Heart left ventricle (tissue), 16 donors: Measurements from ENCODE around the gene NKD1. TPM values are rescaled to one million over a fixed set of nuclear protein-coding genes. Genes with fewer than 3 reads are reported as not detected.
A peak's percentile ranks its signal among the peaks of the same experiment; 100 is the strongest.

Experiments used
- ATAC-seq, 4 donors: fragments of 200-7000 bp; cut with Tn5 transposase; one replicate each; pipeline ENCODE4 v1.9.1; 2020 to 2022; ENCODE audit warnings: moderate library complexity in 4 of 4, mild to moderate bottlenecking in 3 of 4, moderate number of reproducible peaks in 1 of 4
- DNase-seq, 5 donors: peaks; one replicate each; pipeline ENCODE4 v3.0.0-alpha.2; 2020
- H3K27ac ChIP-seq, 12 donors: fragments of 200-600 bp; sonication (generic) in 4 of 12; one replicate each; pipeline versions ENCODE4 v1.5.0 to v1.8.0; 2016 to 2022; ENCODE audit warnings: mild to moderate bottlenecking in 2 of 12
- H3K27me3 ChIP-seq, 9 donors: fragments of 200-600 bp; sonication (generic) in 2 of 9; one replicate each; pipeline versions ENCODE4 v1.5.1 to v1.8.0; 2016 to 2022; ENCODE audit warnings: mild to moderate bottlenecking in 3 of 9
- H3K36me3 ChIP-seq, 9 donors: fragments of 200-600 bp; sonication (generic) in 2 of 9; one replicate each; pipeline versions ENCODE4 v1.5.0 to v1.8.0; 2018 to 2022; ENCODE audit warnings: mild to moderate bottlenecking in 2 of 9
- H3K4me1 ChIP-seq, 12 donors: fragments of 200-600 bp; sonication (generic) in 4 of 12; one replicate each; pipeline versions ENCODE4 v1.5.0 to v1.8.0; 2016 to 2022; ENCODE audit warnings: mild to moderate bottlenecking in 3 of 12
- H3K4me3 ChIP-seq, 12 donors: fragments of 200-600 bp; sonication (generic) in 4 of 12; one replicate each; pipeline versions ENCODE4 v1.5.0 to v1.8.0; 2017 to 2022; ENCODE audit warnings: mild to moderate bottlenecking in 9 of 12, moderate library complexity in 4 of 12
- H3K9me3 ChIP-seq, 12 donors: fragments of 200-600 bp; sonication (generic) in 4 of 12; one replicate each; pipeline versions ENCODE4 v1.5.0 to v1.8.0; 2016 to 2022; ENCODE audit warnings: mild to moderate bottlenecking in 1 of 12
- CTCF ChIP-seq, 12 donors: fragments of 200-600 bp; sonication (generic) in 4 of 12; IDR thresholded peaks; one replicate each; pipeline versions ENCODE4 v1.5.0 to v1.8.0; 2018 to 2022; ENCODE audit warnings: antibody characterized with exemption in 12 of 12, mild to moderate bottlenecking in 5 of 12
- POLR2A ChIP-seq, 2 donors: fragments of 450-650 bp; IDR thresholded peaks; one replicate each; pipeline ENCODE4 v1.6.1; 2017; ENCODE audit warnings: antibody characterized with exemption in 2 of 2, mild to moderate bottlenecking in 2 of 2, moderate library complexity in 2 of 2
- WGBS, 4 donors: extraction: QIAGEN DNeasy Blood & Tissue Kit in 2 of 4; methylation state at CpG; one replicate each; pipeline versions ENCODE4 v1.1.5 to v1.1.7; 2013 to 2018; 5-methylcytosine and 5-hydroxymethylcytosine counted together
- intact Hi-C, 10 donors: fragments of 100-400 bp; cut with DNase I; formaldehyde crosslinking; loops; one replicate each; pipeline versions ENCODE4 v1.11.1 to v1.14.2; 2022
- polyA plus RNA-seq, 2 donors: library from polyadenylated mRNA; stranded (reverse); fragments of 200-250 nt; gene quantifications; one replicate each; pipeline ENCODE4 v1.2.3, GENCODE V29; 2013
- total RNA-seq, 9 donors: library from RNA; depleted of rRNA in 2 of 9; stranded (reverse); fragments of >200 nt in 2 of 9; fragmentation: NEBNext Ultra II Directional in 3 of 9; extraction: Animal tissue kit (Norgen Biotek cat#: 25700) in 3 of 9; gene quantifications; one replicate each; pipeline versions ENCODE4 v1.1.0 to v1.2.4, GENCODE V29; 2016 to 2023
- donor health status: ischemic (EF 13 %, LVEDD 7.1; RV severe dilation, severe dysfunction).
- donor health status: healthy with polysubstance abuse.
- donor health status: DM: no; HTN: yes; CAD: no.
- donor health status: DM: no; HTN: no; CAD: no.
- donor health status: ischemic (EF 25% LVEDD 6.9; RV normal size, moderate dysfunction).
- donor health status: ischemic (EF 25% LVEDD 5.7; RV mildly dilated, moderate dysfunction).
- donor health status: healthy.
- donor health status: DM: yes; HTN: yes; CAD: no.
- donor health status: ischemic (EF 35%, LVEDD 5.7; RV mildly dilated, moderate dysfunction).
- donor health status: nonischemic (EF 11% LVEDD 7.7; RV severe dilation, severe dysfunction).
- donor health status: DM: yes; HTN: yes; CAD: no.
- donor health status: PGD.
- donor health status: ischemic (EF 29% LVEDD 5.4; RV normal size, mild dysfunction).
- donor health status: nonischemic (EF 23%, LVEDD 6.1; RV moderate dilation, normal function).

Gene NKD1
- total and polyA plus RNA-seq, 11 donors = 0.05 to 1.0 (median 0.26) TPM

GRCh38 chr16:50509521-50510341, 38.5 kb upstream of the NKD1 start:
- peaks cover 0 to 23% (median 3%) of the 10 kb centered on the region in 12 donors for H3K9me3 ChIP-seq
- H3K27ac ChIP-seq = no peak overlapping the region
- no peak for TF ChIP-seq POLR2A (IDR thresholded peaks at IDR 0.05)
- peak in 10 of 12 donors; percentile 10 to 52 (median 32) for TF ChIP-seq CTCF (IDR thresholded peaks at IDR 0.05)
- H3K4me1 ChIP-seq = no peaks in the 10 kb centered on the region
- DNase-seq = no peak
- no peak for ATAC-seq
- no peak overlapping the region for H3K4me3 ChIP-seq
- intact Hi-C loops = no loop called here
- peaks cover 0 to 14% (median 0%) of the 10 kb centered on the region in 9 donors for H3K27me3 ChIP-seq
- H3K36me3 ChIP-seq = no peaks in the 10 kb centered on the region
- WGBS, 4 donors = 56 to 59% (median 58%) methylated on average over 10 of the region's 10 CpGs

- H3K27me3 ChIP-seq = no peaks in the 10 kb centered on the region
- H3K9me3 ChIP-seq = peaks cover 0 to 51% (median 16%) of the 10 kb centered on the region in 12 donors
- no peak overlapping the region for H3K27ac ChIP-seq
- no peak overlapping the region for H3K4me3 ChIP-seq
- intact Hi-C loops = no loop called here
- DNase-seq = no peak
- no peak for TF ChIP-seq CTCF (IDR thresholded peaks at IDR 0.05)
- TF ChIP-seq POLR2A (IDR thresholded peaks at IDR 0.05) = no peak
- WGBS, 4 donors = 87 to 92% (median 89%) methylated on average over 1 of the region's 1 CpG
- H3K4me1 ChIP-seq = no peaks in the 10 kb centered on the region
- ATAC-seq = no peak
- H3K36me3 ChIP-seq = no peaks in the 10 kb centered on the region
These were observed 33.0 kb upstream of the NKD1 start for GRCh38 chr16:50515218-50515617.

- DNase-seq (no peak), ATAC-seq (no peak)
- no peaks in the 10 kb centered on the region for H3K36me3 ChIP-seq
- peaks cover 0 to 50% (median 16%) of the 10 kb centered on the region in 12 donors for H3K9me3 ChIP-seq
- no peaks in the 10 kb centered on the region for H3K4me1 ChIP-seq
- no peak overlapping the region for H3K27ac ChIP-seq
- peaks cover 0 to 2% (median 0%) of the 10 kb centered on the region in 9 donors for H3K27me3 ChIP-seq
- no peak overlapping the region for H3K4me3 ChIP-seq
- intact Hi-C loops = no loop called here
- TF ChIP-seq POLR2A (IDR thresholded peaks at IDR 0.05) (no peak), CTCF (IDR thresholded peaks at IDR 0.05) (no peak)
These were observed 31.8 kb upstream of the NKD1 start for GRCh38 chr16:50516401-50516800.

GRCh38 chr16:50516890-50517289, 31.3 kb upstream of the NKD1 start:
- H3K36me3 ChIP-seq = no peaks in the 10 kb centered on the region
- 86 to 93% (median 90%) methylated on average over 1 of the region's 1 CpG for WGBS, 4 donors

More at GRCh38 chr16:50516890-50517289, 31.3 kb upstream of the NKD1 start:
- TF ChIP-seq CTCF (IDR thresholded peaks at IDR 0.05) (no peak), POLR2A (IDR thresholded peaks at IDR 0.05) (no peak)
- Histone ChIP-seq H3K27ac (no peak overlapping the region), H3K9me3 (peaks cover 0 to 50% (median 16%) of the 10 kb centered on the region in 12 donors), H3K4me3 (no peak overlapping the region), H3K4me1 (no peaks in the 10 kb centered on the region), H3K27me3 (peaks cover 0 to 7% (median under 1%) of the 10 kb centered on the region in 9 donors)
- ATAC-seq (no peak), DNase-seq (no peak)
- intact Hi-C loops = no loop called here
